ENCODE data around the gene ARMC10.

DNA sequence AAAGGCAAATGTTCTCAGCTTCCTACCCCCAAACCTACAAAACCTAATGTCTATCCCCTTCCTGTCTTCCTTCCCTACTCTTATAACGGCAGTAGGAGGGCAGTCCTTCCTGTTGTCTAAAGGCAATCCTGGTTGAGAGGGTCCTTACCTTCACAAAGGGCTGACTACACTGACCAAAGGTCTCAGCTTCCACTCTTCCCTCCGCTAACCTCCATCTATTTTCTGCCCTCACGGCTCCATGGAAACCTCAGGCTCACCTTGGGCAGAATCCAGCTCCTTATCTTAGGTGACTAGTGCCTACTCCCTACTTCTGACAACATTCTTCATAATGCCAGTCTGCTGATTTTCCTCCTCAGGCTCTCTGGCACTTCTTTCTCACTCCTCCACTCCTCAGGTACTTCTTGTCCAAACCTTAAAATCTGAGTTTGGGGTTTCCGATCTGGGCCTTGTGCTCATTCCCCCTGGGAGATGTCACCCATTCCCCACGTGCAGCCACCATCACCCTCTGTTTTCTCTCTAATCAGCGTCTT lies 886 bp upstream of the ARMC10 start:
- no peak for TF ChIP-seq CTCF (conservative IDR thresholded peaks at IDR 0.05)
- TF ChIP-seq EZH2 (IDR thresholded peaks at IDR 0.05; ENCODE audit: low read depth) = no peak
